Activated CD8-positive, alpha-beta T cell treated with anti-CD3 and anti-CD28 coated beads for 36 hours (primary cell): Measurements from ENCODE around the gene RGMB. TPM values are rescaled to one million over a fixed set of nuclear protein-coding genes. Genes with fewer than 3 reads are reported as not detected.

ENCODE experiments used
- ATAC-seq: fragments of 200-7000 bp; cut with Tn5 transposase; one replicate; pipeline ENCODE4 v1.10.0; 2021; ENCODE audit warnings: mild to moderate bottlenecking, moderate library complexity
- CTCF ChIA-PET: fragments of 350-600 bp; sonication (Branson Sonifier 250); formaldehyde crosslinking; loops from one replicate; lab custom pipeline; 2021; ENCODE audit warnings: antibody characterized with exemption; lab: Charles Lee
- POLR2A ChIA-PET: fragments of 350-600 bp; sonication (Branson Sonifier 250); formaldehyde crosslinking; loops from one replicate; lab custom pipeline; 2021; ENCODE audit warnings: antibody characterized with exemption; lab: Charles Lee
- DNase-seq: peaks from one replicate; pipeline ENCODE4 v3.0.0-alpha.2; 2020
- H3K27ac Mint-ChIP-seq: one replicate; pipeline ENCODE4 v1.8.0; 2021; ENCODE audit warnings: mild to moderate bottlenecking, mixed read lengths
- H3K27me3 Mint-ChIP-seq: one replicate; pipeline ENCODE4 v1.8.0; 2021; ENCODE audit warnings: mixed read lengths
- H3K36me3 Mint-ChIP-seq: one replicate; pipeline ENCODE4 v1.8.0; 2021; ENCODE audit warnings: low read depth, mixed read lengths
- H3K4me1 Mint-ChIP-seq: one replicate; pipeline ENCODE4 v1.8.0; 2021; ENCODE audit warnings: low read depth, mixed read lengths
- H3K4me3 Mint-ChIP-seq: one replicate; pipeline ENCODE4 v1.8.0; 2021; ENCODE audit warnings: mild to moderate bottlenecking, moderate library complexity, mixed read lengths
- H3K9me3 Mint-ChIP-seq: one replicate; pipeline ENCODE4 v1.8.0; 2021; ENCODE audit warnings: mixed read lengths
- intact Hi-C: fragments of 100-400 bp; cut with micrococcal nuclease; formaldehyde crosslinking; loops from one replicate; pipeline ENCODE4 v1.10.0; 2022
- total RNA-seq, 2 experiments: library from RNA; stranded (reverse); gene quantifications; one replicate each; pipeline ENCODE4 v1.2.3, GENCODE V29; 2021
- TF ChIP-seq, protein P1 (sequence below): fragments of 200-600 bp; IDR thresholded peaks from one replicate; pipeline ENCODE4 v1.8.0; 2022; ENCODE audit warnings: antibody characterized with exemption, mild to moderate bottlenecking

Gene RGMB
- total RNA-seq, 2 experiments from 2014 or later = 1.6 to 1.9 TPM

DNA sequence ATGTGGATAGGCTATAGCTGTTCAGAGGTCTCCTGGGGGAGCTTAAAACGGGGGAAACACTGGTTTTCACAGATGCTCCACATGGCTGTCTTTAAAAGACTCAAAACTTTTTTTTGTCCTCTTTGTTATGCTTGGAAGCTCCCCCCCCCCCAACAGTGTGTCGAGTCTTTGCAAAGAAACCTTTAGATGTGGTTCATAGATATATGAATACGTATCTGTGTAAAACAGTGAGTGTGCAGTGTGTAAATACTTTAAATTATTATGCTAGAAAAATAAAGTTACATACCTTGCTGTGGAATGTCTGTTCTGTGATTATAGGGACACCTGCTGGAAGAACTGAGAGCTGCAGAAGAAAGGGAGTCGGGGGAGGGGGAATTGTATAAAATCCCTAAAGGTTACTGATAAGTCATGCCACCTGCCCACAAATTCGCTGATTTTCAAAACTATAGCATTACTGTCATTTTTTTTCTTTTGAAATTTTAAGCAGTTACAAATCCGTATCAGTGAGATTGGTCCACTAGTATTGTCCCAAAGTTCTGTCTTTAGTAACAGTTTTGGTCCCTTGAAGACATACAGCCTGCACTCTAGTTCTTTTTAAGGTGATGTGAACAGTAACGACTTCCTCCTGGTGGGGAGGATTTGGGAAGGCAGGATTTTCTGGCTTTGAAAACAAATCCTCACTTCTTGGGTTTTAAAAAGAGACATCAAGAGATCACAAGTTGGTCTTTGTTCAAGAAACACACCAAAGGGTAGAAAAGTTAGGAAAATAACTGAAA lies 22.9 kb downstream of the RGMB start:
- Mint-ChIP-seq H3K27ac (no peak overlapping the region), H3K4me1 (no peaks in the 10 kb centered on the region), H3K9me3 (no peaks in the 10 kb centered on the region), H3K4me3 (no peak overlapping the region), H3K36me3 (no peaks in the 10 kb centered on the region), H3K27me3 (no peaks in the 10 kb centered on the region)
- peak; percentile 94 for ATAC-seq
- intact Hi-C loops = no loop called here
- TF ChIP-seq, protein P1, sequence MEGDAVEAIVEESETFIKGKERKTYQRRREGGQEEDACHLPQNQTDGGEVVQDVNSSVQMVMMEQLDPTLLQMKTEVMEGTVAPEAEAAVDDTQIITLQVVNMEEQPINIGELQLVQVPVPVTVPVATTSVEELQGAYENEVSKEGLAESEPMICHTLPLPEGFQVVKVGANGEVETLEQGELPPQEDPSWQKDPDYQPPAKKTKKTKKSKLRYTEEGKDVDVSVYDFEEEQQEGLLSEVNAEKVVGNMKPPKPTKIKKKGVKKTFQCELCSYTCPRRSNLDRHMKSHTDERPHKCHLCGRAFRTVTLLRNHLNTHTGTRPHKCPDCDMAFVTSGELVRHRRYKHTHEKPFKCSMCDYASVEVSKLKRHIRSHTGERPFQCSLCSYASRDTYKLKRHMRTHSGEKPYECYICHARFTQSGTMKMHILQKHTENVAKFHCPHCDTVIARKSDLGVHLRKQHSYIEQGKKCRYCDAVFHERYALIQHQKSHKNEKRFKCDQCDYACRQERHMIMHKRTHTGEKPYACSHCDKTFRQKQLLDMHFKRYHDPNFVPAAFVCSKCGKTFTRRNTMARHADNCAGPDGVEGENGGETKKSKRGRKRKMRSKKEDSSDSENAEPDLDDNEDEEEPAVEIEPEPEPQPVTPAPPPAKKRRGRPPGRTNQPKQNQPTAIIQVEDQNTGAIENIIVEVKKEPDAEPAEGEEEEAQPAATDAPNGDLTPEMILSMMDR = peak; percentile 77
- peak; percentile 69 for DNase-seq
- POLR2A ChIA-PET = no interaction called here
- CTCF ChIA-PET = interaction anchor here (0.6 to 17.9 kb wide), 18 partner anchors 10 to 1566 kb away, joined by 3 to 228 read pairs (median 4); partner anchors contain the start of gene RGMB

DNA sequence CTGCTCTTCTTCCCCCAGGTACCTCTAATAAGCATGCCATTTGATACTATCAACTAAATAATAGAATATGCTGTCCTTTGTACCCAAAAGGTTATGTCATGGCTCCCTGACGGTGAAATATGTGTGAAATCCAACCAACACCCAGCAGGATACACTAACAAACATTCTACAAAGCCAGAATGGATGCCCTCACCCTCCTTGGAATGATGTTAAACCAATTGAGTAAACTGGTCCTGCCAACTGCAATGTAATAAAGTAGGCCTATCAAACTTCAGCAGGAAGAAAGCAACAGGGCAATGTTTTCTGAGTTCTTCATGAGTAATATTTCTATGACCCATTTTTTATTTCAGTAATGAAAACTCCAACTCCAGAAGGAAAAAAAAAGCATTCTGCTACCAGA lies 24.9 kb downstream of the RGMB start:
- TF ChIP-seq, protein P1 = no peak
- no peak for ATAC-seq
- no peak overlapping the region for H3K4me3 Mint-ChIP-seq
- POLR2A ChIA-PET = no interaction called here
- no peaks in the 10 kb centered on the region for H3K36me3 Mint-ChIP-seq
- no peak overlapping the region for H3K27ac Mint-ChIP-seq
- no peaks in the 10 kb centered on the region for H3K9me3 Mint-ChIP-seq
- CTCF ChIA-PET = no interaction called here
- intact Hi-C loops = no loop called here
- DNase-seq = no peak
- peaks cover 2% of the 10 kb centered on the region for H3K27me3 Mint-ChIP-seq
- H3K4me1 Mint-ChIP-seq = no peaks in the 10 kb centered on the region

DNA sequence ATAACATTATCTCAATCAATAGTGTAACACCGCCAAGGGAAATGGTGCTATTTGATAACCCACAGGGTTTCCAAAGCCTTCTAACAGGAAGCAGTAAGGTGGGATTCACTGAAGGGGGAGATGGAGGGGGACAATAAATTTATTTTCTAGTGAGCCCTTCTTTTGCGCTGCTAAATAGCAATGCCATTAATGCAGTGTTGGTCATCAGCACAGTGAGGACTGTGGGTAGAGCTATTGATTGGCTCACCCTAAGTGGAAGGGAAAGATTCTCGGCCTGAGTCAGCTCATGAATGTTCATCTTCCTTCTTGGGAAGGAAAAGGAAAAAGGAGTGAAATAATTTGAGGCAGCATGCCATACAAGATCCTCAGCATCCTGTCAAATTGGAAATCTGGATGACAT lies 25.4 kb downstream of the RGMB start:
- Mint-ChIP-seq H3K36me3 (no peaks in the 10 kb centered on the region), H3K27ac (no peak overlapping the region), H3K9me3 (no peaks in the 10 kb centered on the region), H3K27me3 (peaks cover 2% of the 10 kb centered on the region), H3K4me1 (no peaks in the 10 kb centered on the region), H3K4me3 (no peak overlapping the region)
- ChIA-PET POLR2A (no interaction called here), CTCF (interaction anchor here (1.2 to 1.3 kb wide), 2 partner anchors 21 to 24 kb away, joined by 3 to 4 read pairs; no protein-coding TSS in a partner anchor)
- DNase-seq (no peak), ATAC-seq (no peak)
- TF ChIP-seq, protein P1 = no peak
- intact Hi-C loops = no loop called here

DNA sequence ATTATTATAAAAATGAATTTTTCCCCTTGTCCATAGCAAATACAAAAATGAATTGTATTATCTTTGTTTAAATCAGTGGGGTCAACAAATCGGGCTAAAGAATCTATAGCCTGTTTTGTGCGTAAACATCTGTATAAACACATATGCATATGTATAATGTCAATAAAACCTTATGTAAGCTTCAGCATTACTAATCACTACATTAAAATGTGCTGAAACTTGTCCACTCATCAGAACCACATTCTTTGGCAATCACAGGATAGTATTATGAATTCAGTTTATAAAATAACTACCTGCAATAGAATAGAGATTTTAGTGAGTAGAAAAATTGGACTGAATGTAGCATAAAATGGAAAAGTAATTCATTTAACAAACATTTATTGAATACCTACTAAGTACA lies 30.6 kb downstream of the RGMB start:
- intact Hi-C loops = no loop called here
- ATAC-seq (no peak), DNase-seq (no peak)
- TF ChIP-seq, protein P1 = no peak
- POLR2A ChIA-PET = no interaction called here
- CTCF ChIA-PET = no interaction called here
- H3K27me3 Mint-ChIP-seq = peaks cover 2% of the 10 kb centered on the region
- no peak overlapping the region for H3K4me3 Mint-ChIP-seq
- H3K9me3 Mint-ChIP-seq = peaks cover 11% of the 10 kb centered on the region
- peaks cover 2% of the 10 kb centered on the region for H3K36me3 Mint-ChIP-seq
- no peak overlapping the region for H3K27ac Mint-ChIP-seq
- H3K4me1 Mint-ChIP-seq = no peaks in the 10 kb centered on the region

DNA sequence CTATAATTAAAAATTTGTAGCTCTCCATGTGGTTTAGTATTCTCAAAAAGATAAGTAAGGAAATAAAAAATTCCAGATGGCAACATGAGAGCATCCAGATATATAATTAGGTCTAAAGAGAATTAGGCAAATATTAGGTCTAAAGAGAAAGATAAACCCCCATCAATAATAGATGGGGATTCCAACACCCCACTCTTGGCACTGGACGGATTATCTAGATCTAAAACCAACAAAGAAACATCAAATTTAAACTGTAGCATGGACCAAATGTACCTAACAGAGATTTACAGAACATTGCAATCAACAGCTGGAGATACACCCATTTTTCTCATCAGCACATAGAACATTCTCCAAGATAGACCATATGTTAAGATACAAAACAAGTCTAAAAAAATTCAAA lies 31.6 kb downstream of the RGMB start:
- peaks cover 2% of the 10 kb centered on the region for H3K27me3 Mint-ChIP-seq
- DNase-seq = no peak
- H3K36me3 Mint-ChIP-seq = peaks cover 2% of the 10 kb centered on the region
- no peak overlapping the region for H3K4me3 Mint-ChIP-seq
- POLR2A ChIA-PET = no interaction called here
- no peaks in the 10 kb centered on the region for H3K4me1 Mint-ChIP-seq
- TF ChIP-seq, protein P1 = no peak
- intact Hi-C loops = no loop called here
- CTCF ChIA-PET = no interaction called here
- peaks cover 11% of the 10 kb centered on the region for H3K9me3 Mint-ChIP-seq
- ATAC-seq = no peak
- H3K27ac Mint-ChIP-seq = no peak overlapping the region
